ENCODE data around the gene SEMA6D. TPM values are rescaled to one million over a fixed set of nuclear protein-coding genes. Genes with fewer than 3 reads are reported as not detected.

The SEMA6D gene
- total RNA-seq, 1 experiment from 2014 or later = 0.03 TPM

DNA sequence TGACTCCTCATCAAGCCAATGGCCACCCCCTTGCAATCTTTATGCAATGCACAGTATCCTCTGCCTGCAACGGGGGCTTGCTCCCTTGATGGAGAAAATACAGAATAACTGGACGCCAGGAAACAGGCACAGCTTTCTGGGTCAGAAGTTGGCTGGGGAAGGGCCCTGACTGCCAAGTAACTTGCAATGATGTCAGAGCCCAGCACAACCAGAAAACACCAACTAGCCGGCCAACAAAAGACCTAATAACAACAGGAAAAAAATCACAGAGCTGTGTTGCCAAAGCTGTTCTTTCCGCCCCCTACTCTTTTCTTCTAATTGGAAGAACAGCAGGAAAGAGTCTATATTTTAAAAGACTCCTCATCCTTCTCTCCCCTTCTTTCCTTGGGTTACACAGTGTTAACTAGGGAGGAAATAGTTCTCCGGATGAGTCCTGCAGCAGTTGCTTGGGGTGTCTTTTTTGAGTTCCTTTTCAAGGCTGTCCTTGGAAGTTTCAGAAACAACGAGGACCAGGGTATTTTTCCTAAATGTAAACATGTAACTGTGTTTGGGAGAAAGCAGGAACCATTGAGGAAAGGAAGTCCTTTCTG lies 1.4 kb upstream of the SEMA6D start:
- ChIA-PET CTCF (no interaction called here), POLR2A (no interaction called here)
- no peak for TF ChIP-seq POLR2AphosphoS5 (IDR thresholded peaks at IDR 0.05; ENCODE audit: low read depth, low read length)
- TF ChIP-seq TCF7L2 (IDR thresholded peaks at IDR 0.05; ENCODE audit: low read depth, low read length) = no peak
- TF ChIP-seq SIN3A (IDR thresholded peaks at IDR 0.05; ENCODE audit: borderline replicate concordance, insufficient read depth, low read depth, low read length) = no peak
- TF ChIP-seq, protein P1, sequence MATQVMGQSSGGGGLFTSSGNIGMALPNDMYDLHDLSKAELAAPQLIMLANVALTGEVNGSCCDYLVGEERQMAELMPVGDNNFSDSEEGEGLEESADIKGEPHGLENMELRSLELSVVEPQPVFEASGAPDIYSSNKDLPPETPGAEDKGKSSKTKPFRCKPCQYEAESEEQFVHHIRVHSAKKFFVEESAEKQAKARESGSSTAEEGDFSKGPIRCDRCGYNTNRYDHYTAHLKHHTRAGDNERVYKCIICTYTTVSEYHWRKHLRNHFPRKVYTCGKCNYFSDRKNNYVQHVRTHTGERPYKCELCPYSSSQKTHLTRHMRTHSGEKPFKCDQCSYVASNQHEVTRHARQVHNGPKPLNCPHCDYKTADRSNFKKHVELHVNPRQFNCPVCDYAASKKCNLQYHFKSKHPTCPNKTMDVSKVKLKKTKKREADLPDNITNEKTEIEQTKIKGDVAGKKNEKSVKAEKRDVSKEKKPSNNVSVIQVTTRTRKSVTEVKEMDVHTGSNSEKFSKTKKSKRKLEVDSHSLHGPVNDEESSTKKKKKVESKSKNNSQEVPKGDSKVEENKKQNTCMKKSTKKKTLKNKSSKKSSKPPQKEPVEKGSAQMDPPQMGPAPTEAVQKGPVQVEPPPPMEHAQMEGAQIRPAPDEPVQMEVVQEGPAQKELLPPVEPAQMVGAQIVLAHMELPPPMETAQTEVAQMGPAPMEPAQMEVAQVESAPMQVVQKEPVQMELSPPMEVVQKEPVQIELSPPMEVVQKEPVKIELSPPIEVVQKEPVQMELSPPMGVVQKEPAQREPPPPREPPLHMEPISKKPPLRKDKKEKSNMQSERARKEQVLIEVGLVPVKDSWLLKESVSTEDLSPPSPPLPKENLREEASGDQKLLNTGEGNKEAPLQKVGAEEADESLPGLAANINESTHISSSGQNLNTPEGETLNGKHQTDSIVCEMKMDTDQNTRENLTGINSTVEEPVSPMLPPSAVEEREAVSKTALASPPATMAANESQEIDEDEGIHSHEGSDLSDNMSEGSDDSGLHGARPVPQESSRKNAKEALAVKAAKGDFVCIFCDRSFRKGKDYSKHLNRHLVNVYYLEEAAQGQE (IDR thresholded peaks at IDR 0.05; ENCODE audit: insufficient read depth in 1 of 2, low read depth in 2 of 2, low read length in 1 of 2) = no peak
- TF ChIP-seq, protein P2, sequence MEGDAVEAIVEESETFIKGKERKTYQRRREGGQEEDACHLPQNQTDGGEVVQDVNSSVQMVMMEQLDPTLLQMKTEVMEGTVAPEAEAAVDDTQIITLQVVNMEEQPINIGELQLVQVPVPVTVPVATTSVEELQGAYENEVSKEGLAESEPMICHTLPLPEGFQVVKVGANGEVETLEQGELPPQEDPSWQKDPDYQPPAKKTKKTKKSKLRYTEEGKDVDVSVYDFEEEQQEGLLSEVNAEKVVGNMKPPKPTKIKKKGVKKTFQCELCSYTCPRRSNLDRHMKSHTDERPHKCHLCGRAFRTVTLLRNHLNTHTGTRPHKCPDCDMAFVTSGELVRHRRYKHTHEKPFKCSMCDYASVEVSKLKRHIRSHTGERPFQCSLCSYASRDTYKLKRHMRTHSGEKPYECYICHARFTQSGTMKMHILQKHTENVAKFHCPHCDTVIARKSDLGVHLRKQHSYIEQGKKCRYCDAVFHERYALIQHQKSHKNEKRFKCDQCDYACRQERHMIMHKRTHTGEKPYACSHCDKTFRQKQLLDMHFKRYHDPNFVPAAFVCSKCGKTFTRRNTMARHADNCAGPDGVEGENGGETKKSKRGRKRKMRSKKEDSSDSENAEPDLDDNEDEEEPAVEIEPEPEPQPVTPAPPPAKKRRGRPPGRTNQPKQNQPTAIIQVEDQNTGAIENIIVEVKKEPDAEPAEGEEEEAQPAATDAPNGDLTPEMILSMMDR (IDR thresholded peaks at IDR 0.05) = no peak
- Histone ChIP-seq H3K27me3 (ENCODE audit: control insufficient read depth, insufficient read depth, low read length) (peaks cover 18% of the 10 kb centered on the region), H3K4me3 (ENCODE audit: low read depth in 2 of 2, low read length in 2 of 2) (no peak overlapping the region), H3K4me1 (ENCODE audit: control insufficient read depth, insufficient read depth, low read length) (no peaks in the 10 kb centered on the region), H3K36me3 (ENCODE audit: control insufficient read depth, insufficient read depth, low read length) (no peaks in the 10 kb centered on the region), H3K27ac (ENCODE audit: low read length) (no peak overlapping the region), H3K9me3 (ENCODE audit: control insufficient read depth, insufficient read depth, low read depth, low read length) (no peaks in the 10 kb centered on the region)
- intact Hi-C loops (cut with micrococcal nuclease; ENCODE audit: unreplicated experiment) = loop anchor here (10.0 kb wide), 1 partner anchor 269 kb away; no protein-coding TSS in a partner anchor
- DNase-seq (ENCODE audit: low read depth, low spot score) (no peak), ATAC-seq (no peak)
- in situ Hi-C loops (cut with HindIII; ENCODE audit: low pct_unique_long_range_greater_than_20kb, low sequenced_read_pairs) = no loop called here
- BruUV-seq (replicated peaks) = no TSS peak

DNA sequence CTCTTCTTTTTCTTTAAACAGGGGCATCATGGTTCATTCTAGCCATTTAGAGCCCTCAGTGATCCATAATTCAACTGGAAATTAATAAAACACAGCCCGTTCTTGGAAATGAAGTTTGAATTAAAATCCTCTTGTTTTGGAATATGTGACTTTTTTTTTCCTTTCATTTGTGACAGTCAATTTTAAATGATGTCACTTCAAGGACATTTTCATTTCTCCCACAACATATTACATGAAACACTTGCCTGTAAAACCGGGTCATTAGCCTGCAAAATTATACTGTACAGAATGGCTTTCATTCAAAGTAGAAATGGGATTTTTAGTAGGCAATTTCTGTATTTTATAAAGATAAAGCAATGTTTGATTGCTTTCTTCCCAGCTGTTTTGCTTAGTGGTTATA lies 789 bp upstream of the SEMA6D start:
- CTCF ChIA-PET = no interaction called here
- in situ Hi-C loops (cut with HindIII; ENCODE audit: low pct_unique_long_range_greater_than_20kb, low sequenced_read_pairs) = no loop called here

More for the DNA sequence above, 789 bp upstream of the SEMA6D start:
- DNase-seq (ENCODE audit: low read depth, low spot score) = no peak
- POLR2A ChIA-PET = interaction anchor here (0.7 kb wide), 1 partner anchor 509 kb away, joined by 3 read pairs; no protein-coding TSS in a partner anchor
- Histone ChIP-seq H3K36me3 (ENCODE audit: control insufficient read depth, insufficient read depth, low read length) (no peaks in the 10 kb centered on the region), H3K27ac (ENCODE audit: low read length) (no peak overlapping the region), H3K27me3 (ENCODE audit: control insufficient read depth, insufficient read depth, low read length) (peaks cover 20% of the 10 kb centered on the region), H3K4me3 (ENCODE audit: low read depth in 2 of 2, low read length in 2 of 2) (no peak overlapping the region), H3K4me1 (ENCODE audit: control insufficient read depth, insufficient read depth, low read length) (no peaks in the 10 kb centered on the region), H3K9me3 (ENCODE audit: control insufficient read depth, insufficient read depth, low read depth, low read length) (no peaks in the 10 kb centered on the region)
- intact Hi-C loops (cut with micrococcal nuclease; ENCODE audit: unreplicated experiment) = loop anchor here (10.0 kb wide), 1 partner anchor 268 kb away; no protein-coding TSS in a partner anchor
- ATAC-seq = no peak
- TF ChIP-seq, protein P2 (IDR thresholded peaks at IDR 0.05) = no peak
- BruUV-seq (replicated peaks) = no TSS peak

Measured in Panc1 (cell line).